ENCODE results near the gene PGLYRP3. TPM values are rescaled to one million over a fixed set of nuclear protein-coding genes. Genes with fewer than 3 reads are reported as not detected.
"Not testable (repeated sequence)": the region's sequence is repeated elsewhere in the genome, so short reads cannot be mapped to it uniquely, and the experiment has no call there.

PGLYRP3 gene
- total and polyA plus RNA-seq, 2 experiments from 2014 or later, result not detected

DNA sequence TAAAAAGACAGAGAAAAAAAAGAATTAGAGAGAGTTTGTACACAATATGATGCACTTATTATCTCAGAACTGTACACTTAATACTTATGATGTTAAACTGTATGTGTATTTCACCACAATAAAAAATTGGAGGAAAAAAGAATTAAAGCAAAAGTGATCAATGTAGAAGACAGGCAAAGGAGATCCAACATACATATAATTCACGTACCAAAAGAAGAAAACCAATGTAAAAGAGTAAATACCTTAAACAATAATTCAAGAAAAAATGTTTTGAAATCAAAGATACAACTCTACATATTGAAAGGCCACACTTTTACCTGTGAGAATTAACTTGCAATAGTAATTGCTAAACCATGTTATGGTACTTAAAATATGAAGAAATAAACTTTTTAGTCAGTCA lies 9.8 kb upstream of the PGLYRP3 start (continued):
- TF ChIP-seq EZH2phosphoT487 (IDR thresholded peaks at IDR 0.05; ENCODE audit: unreplicated experiment) (no peak), NANOG (IDR thresholded peaks at IDR 0.05; ENCODE audit: borderline replicate concordance) (no peak), POLR2AphosphoS5 (IDR thresholded peaks at IDR 0.05; ENCODE audit: low read depth) (no peak), EZH2 (IDR thresholded peaks at IDR 0.05; ENCODE audit: low read depth, unreplicated experiment) (no peak), STAT1 (IDR thresholded peaks at IDR 0.05; ENCODE audit: unreplicated experiment) (no peak)
- TF ChIP-seq, protein P1, sequence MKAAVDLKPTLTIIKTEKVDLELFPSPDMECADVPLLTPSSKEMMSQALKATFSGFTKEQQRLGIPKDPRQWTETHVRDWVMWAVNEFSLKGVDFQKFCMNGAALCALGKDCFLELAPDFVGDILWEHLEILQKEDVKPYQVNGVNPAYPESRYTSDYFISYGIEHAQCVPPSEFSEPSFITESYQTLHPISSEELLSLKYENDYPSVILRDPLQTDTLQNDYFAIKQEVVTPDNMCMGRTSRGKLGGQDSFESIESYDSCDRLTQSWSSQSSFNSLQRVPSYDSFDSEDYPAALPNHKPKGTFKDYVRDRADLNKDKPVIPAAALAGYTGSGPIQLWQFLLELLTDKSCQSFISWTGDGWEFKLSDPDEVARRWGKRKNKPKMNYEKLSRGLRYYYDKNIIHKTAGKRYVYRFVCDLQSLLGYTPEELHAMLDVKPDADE (IDR thresholded peaks at IDR 0.05), result no peak
- TF ChIP-seq, protein P2, sequence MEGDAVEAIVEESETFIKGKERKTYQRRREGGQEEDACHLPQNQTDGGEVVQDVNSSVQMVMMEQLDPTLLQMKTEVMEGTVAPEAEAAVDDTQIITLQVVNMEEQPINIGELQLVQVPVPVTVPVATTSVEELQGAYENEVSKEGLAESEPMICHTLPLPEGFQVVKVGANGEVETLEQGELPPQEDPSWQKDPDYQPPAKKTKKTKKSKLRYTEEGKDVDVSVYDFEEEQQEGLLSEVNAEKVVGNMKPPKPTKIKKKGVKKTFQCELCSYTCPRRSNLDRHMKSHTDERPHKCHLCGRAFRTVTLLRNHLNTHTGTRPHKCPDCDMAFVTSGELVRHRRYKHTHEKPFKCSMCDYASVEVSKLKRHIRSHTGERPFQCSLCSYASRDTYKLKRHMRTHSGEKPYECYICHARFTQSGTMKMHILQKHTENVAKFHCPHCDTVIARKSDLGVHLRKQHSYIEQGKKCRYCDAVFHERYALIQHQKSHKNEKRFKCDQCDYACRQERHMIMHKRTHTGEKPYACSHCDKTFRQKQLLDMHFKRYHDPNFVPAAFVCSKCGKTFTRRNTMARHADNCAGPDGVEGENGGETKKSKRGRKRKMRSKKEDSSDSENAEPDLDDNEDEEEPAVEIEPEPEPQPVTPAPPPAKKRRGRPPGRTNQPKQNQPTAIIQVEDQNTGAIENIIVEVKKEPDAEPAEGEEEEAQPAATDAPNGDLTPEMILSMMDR (conservative IDR thresholded peaks at IDR 0.05; ENCODE audit: low read depth in 2 of 2), result no peak

DNA sequence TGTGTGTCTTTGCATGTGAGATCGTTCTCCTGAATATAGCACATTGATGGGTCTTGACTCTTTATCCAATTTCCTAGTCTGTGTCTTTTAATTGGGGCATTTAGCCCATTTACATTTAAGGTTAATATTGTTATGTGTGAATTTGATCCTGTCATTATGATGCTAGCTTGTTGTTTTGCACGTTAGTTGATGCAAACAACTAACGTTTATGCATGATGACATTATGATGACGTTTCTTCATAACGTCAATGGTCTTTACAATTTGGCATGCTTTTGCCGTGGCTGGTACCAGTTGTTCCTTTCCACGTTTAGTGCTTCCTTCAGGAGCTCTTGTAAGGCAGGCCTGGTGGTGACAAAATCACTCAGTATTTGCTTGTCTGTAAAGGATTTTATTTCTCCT lies 5.4 kb upstream of the PGLYRP3 start:
- not testable (repeated sequence) for ATAC-seq

DNA sequence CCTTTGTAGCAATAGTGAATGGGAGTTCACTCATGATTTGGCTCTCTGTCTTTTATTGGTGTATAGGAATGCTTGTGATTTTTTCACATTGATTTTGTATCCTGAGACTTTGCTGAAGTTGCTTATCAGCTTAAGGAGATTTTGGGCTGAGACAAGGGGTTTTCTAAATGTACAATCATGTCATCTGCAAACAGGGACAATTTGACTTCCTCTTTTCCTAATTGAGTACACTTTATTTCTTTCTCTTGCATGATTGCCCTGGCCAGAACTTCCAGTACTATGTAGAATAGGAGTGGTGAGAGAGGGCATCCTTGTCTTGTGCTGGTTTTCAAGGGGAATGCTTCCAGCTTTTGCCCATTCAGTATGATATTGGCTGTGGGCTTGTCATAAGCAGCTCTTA lies 3.3 kb upstream of the PGLYRP3 start:
- not testable (repeated sequence) for H3K27ac ChIP-seq (ENCODE audit: low read depth); H3K4me1 Mint-ChIP-seq; H3K4me1 ChIP-seq (ENCODE audit: insufficient read depth); H3K9me2 ChIP-seq (ENCODE audit: insufficient read depth); H3K79me2 ChIP-seq (replicated peaks; ENCODE audit: insufficient read depth); H3K27me3 ChIP-seq (ENCODE audit: insufficient read depth); H3K9me3 Mint-ChIP-seq; DNase-seq (ENCODE audit: low spot score); H3K4me2 ChIP-seq; H4K20me1 ChIP-seq (replicated peaks; ENCODE audit: insufficient read depth); H3K4me3 ChIP-seq; ATAC-seq; H3K27me3 Mint-ChIP-seq (ENCODE audit: insufficient read depth, low read depth, poor library complexity); H3K4me3 Mint-ChIP-seq; H2AFZ ChIP-seq; H3K36me3 ChIP-seq (ENCODE audit: insufficient read depth); H3K27ac Mint-ChIP-seq; H3F3A ChIP-seq (replicated peaks; ENCODE audit: low read depth); H3K36me3 Mint-ChIP-seq (ENCODE audit: low read depth)

More for the DNA sequence above, 5.4 kb upstream of the PGLYRP3 start:
- DNase-seq (ENCODE audit: low spot score); H3K4me3 Mint-ChIP-seq; H3K4me2 ChIP-seq; H3K36me3 Mint-ChIP-seq (ENCODE audit: low read depth); H3K4me1 Mint-ChIP-seq; H3K4me1 ChIP-seq (ENCODE audit: insufficient read depth); H3F3A ChIP-seq (replicated peaks; ENCODE audit: low read depth); H3K79me2 ChIP-seq (replicated peaks; ENCODE audit: insufficient read depth); H3K27me3 ChIP-seq (ENCODE audit: insufficient read depth); H3K27me3 Mint-ChIP-seq (ENCODE audit: insufficient read depth, low read depth, poor library complexity); H3K27ac Mint-ChIP-seq; H3K36me3 ChIP-seq (ENCODE audit: insufficient read depth); H3K4me3 ChIP-seq; H3K27ac ChIP-seq (ENCODE audit: low read depth); H2AFZ ChIP-seq; H3K9me2 ChIP-seq (ENCODE audit: insufficient read depth); H4K20me1 ChIP-seq (replicated peaks; ENCODE audit: insufficient read depth): not testable (repeated sequence)
- peaks cover 24% of the 10 kb centered on the region for H3K9me3 Mint-ChIP-seq

DNA sequence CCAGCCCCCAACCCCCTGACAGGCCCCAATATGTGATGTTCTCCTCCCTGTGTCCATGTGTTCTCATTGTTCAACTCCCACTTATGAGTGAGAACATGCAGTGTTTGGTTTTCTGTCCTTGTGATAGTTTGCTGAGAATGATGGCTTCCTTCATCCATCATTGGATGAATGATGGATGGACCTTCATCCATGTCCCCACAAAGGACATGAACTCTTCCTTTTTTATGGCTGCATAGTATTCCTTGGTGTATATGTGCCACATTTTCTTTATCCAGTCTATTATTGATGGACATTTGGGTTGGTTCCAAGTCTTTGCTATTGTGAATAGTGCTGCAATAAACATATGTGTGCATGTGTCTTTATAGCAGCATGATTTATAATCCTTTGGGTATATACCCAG lies 1.6 kb upstream of the PGLYRP3 start:
- not testable (repeated sequence) for H3K4me1 ChIP-seq (ENCODE audit: insufficient read depth); DNase-seq (ENCODE audit: low spot score); H3K9me3 Mint-ChIP-seq; H2AFZ ChIP-seq; ATAC-seq; H3K4me2 ChIP-seq; H3K79me2 ChIP-seq (replicated peaks; ENCODE audit: insufficient read depth); H3K4me3 Mint-ChIP-seq; H3K27ac Mint-ChIP-seq; H3K9me2 ChIP-seq (ENCODE audit: insufficient read depth); H3F3A ChIP-seq (replicated peaks; ENCODE audit: low read depth); H3K36me3 ChIP-seq (ENCODE audit: insufficient read depth); H3K27ac ChIP-seq (ENCODE audit: low read depth); H3K27me3 ChIP-seq (ENCODE audit: insufficient read depth); H3K27me3 Mint-ChIP-seq (ENCODE audit: insufficient read depth, low read depth, poor library complexity); H3K4me3 ChIP-seq; H3K36me3 Mint-ChIP-seq (ENCODE audit: low read depth); H3K4me1 Mint-ChIP-seq; H4K20me1 ChIP-seq (replicated peaks; ENCODE audit: insufficient read depth)
